ENCODE data around the gene FGR.
"Not testable (repeated sequence)": the region's sequence is repeated elsewhere in the genome, so short reads cannot be mapped to it uniquely, and the experiment has no call there.

The FGR gene

DNA sequence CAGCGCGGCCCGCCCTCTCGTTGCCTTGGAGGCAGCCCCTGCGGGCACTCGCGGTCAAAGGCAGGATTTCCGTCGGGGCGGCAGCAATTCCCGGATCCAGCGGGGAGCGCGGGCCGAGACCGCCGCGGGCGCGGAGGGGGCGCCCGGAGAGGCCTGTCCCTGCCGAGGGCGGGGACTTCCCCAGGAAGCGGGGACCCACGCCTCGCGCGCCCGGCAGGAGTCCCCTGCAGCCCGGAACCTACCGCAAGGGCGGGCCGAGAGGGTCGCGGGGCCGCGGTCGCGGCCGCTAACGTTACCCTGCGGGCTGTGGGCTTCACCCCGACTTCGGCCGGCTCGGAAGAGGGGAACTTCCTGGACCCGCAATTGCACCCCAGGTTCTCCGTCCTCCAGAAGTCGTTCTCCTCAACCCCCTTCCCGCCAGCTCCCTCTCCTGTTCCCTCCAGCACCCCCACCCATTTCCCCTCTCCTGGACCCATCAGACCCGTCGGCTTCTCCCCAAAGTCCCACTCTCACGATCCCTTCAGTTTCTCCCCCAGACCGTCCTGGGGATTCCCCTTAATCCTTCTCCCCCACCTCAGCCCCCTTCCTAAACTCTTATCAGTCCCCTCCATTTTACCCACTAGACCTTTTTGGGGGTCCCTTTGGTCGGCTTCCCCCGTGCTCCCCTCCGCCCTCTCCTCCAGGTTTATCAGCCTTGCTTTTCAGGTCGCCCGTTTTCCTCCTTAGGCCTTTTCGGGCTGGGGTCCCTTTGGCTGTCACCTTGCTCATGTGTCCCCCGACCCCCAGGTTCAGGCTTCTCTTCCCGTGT is 604 bp downstream of the FGR start:
- peak; percentile 56 to 80 for DNase-seq

DNA sequence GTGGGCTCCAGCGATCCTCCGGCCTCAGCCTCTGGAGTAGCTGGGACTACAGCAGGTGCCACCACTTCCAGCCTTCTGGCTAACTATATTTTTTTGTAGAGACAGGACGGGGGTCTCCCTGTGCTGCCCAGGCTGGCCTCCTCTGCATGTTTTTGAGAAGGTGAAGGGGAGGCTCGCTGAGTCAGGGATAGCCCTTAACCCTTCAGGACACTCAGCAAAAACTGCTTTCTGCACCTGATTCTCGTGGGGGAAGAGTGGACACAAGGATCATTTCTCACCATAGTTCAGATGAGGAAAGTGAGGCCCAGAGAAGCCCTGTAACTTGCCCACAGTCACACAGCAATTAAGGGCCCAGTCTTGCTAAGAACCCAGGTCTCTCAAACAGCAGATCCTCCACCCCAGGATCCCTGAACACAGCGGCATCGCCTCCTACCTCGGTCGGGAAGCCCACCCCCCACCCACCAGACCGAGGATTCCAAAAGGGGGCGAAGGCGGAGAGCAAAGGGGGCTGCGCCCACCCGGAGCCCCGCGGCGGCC is 1.3 kb downstream of the FGR start:
- DNase-seq = peak in 1 of 2 donors; percentile 12

DNA sequence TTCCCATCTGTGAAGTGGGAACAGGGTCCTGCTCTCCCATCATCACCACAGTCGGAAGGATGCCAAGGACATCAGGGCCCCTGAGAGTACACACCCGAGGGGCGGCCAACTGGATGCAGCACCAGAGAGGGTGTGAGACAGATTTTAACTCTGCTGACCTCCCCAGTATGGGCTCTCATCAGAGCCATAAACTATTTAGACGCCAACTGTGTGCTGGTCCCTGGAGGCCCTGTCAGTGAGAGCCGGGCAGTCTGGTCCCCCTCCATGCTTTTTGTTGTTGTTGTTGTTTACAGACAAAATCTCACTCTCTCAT is 1.7 kb downstream of the FGR start:
- peak in 1 of 2 donors; percentile 2 for DNase-seq

DNA sequence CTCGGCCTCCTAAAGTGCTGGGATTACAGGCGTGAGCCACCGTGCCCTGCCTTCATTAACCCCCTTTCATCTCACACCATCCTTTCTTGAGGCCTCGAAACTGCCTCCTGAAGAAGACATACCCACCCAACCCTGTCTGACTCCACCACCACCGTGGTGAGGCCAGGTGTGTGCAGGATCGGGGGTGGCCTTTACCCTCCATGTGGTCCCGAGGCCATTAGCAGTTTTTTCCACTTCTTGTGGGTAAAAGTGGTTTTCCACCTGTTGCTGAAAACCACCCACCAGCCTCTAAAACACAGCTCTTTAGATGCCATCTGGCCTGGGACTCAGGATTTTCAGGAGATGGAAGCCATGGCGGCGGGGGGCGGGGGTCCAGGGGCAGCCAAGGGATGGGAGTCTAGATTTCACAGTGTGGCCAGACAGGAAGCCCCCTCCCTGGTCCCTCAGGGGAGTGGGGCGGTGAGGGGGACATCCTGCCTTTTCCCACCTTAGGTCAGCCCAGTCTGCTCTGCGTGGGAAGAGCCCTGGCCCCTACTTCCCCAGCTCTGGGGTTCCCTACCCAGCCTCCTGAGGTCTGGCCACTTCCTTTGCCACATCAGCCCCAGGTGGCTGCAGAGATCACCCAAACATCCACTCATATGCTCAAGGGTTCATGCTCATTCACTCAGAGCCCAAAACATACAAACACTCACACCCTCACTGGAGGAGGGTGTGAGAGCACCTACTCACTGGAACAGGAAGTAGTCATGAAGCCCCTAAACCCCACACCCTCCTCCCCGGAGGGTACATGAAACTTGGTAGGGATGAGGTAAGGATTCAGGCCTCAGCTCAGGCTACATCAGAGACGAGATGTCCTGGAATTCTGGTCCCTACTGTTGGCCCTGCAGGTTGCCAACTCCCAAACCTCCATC is 2.3 kb downstream of the FGR start:
- peak; percentile 36 to 80 for DNase-seq

DNA sequence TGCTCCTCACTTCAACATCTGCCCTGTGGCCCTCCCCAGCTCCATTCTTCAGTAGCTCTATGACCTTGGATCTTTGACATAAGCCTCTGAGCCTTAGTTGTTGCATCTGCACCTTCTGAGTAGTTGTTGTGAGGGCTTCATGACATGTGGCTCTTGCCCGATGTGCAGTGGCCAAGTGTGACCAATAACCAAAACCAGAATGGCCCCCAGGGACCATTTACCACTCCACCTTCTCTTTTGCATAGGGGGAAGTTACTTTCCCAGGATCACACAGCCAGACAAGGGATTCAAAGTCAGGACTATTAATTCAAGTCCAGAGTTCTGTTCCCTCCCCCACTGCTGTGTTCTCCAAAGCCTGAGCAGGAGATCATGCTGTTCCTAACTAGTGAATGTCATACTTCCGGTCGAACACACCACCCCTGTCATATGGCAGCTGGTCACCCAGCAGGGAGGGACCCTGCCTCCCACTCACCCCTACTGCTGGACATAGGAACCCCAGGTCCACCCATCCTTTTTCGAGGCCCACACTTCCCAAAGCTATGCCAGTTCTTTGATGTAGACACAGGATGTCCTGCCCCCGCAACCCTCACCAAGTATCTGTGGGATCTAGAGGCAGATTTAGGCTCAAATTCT is 4.0 kb downstream of the FGR start:
- peak; percentile 90 to 98 for DNase-seq

DNA sequence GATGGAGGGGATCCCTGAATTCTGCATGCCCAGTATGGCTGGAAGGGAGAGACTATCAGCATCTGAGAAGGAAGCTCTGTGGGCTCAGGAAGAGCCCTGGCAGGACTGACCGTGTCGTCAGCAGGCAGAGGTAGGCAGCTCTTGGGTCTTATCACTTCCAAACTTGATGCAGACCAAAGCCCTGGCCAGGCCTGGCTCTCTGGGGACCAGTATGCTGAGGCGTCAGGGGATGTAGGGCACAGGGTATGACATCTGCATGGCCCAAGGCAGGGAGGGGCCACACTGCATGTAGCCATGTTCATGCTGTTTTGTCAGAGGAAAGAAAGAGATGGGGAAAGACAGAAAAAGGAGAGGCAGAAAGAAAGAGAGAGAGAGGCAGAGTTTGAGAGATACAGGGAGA is 6.3 kb downstream of the FGR start:
- no peak for DNase-seq

DNA sequence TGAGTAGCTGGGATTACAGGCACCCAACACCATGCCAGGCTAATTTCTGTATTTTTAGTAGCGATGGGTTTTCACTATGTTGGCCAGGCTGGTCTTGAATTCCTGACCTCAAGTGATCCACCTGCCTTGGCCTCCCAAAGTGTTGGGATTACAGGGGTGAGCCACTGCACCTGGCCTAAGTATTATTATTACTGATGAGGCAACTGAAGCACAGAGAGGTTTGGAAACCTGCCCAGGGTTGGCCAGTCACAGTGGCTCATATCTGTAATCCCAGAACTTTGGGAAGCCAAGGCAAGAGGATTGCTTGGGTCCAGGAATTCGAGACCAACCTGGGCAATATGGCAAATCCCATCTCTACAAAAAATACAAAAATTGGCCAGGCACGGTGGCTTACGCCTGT is 7.3 kb downstream of the FGR start:
- not testable (repeated sequence) for DNase-seq

DNA sequence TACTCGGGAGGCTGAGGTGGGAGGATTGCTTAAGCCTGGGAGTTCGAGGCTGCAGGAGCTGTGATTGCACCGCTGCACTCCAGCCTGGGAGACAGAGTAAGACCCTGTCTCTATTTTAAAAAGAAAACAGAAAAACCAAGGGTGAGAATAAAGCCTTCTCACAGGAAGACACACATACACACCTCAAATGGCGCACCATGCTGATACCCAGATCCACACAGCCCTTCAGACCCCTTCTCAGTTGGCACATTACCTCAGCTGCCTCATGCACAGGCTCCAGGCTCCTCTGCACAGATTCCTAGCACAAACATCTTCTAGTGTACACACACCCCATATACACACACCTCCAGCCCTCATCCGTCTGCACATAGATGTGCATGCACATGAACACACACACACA is 7.9 kb downstream of the FGR start:
- DNase-seq = peak in 1 of 2 donors; percentile 1

DNA sequence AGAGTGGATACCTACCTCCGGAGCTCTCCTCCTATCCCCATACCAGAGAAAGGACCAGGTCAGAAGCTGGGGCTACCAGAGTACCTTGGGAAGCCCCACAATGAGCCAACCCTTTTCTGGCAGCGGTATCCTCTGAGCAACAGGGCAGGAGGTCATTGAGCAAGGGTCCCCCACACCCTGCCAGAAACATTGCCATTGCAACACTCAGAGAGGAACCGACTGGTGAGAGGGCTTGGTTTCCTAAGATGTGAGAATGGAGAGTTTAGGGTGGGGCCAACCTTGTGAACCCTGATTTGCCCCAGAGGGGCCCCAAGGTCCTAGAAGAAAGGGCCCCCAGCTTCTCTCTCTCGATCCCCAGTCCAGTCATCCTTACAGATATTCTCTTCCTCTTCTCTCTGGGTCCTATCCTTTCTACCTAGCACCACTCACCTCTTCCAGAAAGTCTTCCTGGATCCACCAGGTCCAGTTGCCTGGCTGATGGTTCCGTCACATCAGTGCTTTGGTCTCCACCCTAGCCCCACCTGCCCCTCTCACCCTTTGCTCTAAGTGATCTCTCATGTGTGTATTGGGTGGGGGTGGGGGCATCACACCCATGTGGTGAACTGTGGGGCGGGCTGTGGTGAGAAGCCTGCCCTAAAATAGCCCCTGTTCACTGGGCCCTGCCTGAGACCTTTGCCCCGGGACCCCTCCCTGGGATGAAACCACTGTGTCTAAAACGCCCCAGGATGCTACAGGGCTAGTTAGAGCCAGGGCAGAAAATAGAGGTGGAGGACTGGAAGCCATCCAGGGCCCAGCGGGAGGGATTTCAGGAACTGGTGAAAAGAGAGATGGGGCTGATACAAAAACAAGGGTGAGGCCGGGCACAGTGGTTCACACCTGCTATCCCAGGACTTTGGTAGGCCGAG is 8.7 kb downstream of the FGR start:
- peak; percentile 97 to 98 for DNase-seq

DNA sequence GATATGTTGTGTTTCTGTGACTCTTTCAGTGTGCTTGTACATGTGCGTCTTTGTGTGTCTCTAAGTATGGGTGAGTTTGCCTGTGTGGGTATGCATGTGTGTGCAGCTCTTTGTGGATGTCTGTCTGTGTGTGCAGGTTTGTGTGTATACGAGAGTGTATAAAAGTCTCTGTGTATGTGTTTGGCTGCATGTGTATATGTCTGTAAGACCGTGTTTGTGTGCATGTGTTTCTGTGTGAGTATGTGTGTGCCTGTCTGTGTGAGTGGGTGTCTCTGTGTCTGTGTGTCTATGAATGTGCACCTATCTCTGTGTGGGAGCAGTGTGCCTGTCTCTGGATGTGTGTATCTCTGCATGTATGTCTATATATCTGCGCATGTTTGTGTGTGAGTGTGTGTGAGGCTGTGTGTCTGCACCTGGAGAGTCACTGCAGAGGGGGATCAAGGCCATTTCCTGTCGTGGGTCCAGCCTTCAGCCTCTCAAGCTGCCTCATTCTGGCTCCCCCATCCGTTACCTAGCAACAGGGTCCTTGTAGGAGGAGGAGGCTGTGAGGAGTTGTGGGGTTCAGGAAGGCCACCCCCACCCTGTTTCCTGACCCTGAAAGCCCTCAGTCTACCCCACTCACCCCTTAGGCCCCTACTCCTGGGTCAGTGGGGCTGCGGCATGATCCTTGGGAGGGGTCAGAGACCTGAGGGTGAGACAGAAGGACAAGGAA is 10.4 kb downstream of the FGR start:
- DNase-seq = peak in 1 of 2 donors; percentile 2

DNA sequence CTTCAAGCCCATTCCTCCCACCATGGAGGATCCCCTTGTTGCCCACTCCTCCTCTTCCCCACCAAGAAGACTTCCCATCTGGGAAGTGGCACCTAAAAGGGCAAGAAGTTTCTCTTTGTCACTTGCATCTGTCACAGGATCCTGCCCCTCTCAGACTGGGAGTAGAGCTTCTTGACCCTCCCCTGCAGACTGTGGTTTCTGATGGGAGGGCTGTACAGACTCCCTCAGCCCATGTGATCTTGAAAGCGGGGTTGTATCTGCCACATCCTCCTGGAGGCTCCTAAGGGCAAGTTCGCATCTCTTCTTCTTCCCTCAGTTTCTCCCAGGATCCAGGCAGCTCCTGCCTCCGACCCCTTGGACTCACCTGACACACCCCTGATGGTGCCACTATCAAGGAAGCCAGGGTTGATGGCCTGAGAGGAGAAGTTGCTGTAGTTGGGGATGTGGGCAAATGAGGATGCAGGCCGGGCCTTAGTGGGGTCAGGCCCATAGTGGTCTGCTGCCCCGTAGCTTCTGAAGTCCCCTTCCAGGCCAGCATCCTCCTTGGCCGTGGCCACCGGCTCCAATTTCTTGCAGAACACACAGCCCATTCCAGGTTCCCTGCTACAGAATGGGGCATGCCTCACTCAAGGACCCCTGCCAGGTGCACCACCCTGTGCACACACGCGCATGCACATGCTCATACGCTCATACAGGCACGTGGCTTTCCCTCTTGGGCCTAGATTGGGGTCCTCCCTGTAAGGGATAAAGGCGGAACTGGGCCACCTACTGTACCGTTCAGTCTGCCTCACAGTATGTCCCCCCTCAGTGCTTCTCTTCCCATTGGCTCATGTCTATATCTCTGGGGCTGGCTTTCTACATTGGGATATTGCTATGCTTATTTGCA is 11.4 kb downstream of the FGR start:
- DNase-seq = peak; percentile 30 to 64

DNA sequence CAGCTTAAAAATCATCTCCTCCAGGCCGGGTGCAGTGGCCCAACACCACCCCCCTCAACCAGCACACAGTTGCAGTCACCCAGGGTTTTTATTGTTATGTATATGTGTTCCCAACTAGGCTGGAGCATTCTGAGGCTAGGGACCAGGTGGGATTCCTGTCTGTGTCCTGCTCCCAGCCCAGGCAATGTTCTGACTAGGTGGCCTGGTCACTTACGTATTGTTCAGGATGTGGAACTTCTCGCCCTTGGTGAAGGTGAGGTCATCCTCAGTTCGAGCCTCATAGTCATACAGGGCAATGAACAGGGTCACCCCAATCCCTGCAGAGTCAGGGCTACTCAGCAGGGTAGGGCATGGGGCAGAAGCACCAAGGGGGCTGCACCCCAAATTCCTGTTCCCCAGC is 12.2 kb downstream of the FGR start:
- peak; percentile 33 to 69 for DNase-seq

DNA sequence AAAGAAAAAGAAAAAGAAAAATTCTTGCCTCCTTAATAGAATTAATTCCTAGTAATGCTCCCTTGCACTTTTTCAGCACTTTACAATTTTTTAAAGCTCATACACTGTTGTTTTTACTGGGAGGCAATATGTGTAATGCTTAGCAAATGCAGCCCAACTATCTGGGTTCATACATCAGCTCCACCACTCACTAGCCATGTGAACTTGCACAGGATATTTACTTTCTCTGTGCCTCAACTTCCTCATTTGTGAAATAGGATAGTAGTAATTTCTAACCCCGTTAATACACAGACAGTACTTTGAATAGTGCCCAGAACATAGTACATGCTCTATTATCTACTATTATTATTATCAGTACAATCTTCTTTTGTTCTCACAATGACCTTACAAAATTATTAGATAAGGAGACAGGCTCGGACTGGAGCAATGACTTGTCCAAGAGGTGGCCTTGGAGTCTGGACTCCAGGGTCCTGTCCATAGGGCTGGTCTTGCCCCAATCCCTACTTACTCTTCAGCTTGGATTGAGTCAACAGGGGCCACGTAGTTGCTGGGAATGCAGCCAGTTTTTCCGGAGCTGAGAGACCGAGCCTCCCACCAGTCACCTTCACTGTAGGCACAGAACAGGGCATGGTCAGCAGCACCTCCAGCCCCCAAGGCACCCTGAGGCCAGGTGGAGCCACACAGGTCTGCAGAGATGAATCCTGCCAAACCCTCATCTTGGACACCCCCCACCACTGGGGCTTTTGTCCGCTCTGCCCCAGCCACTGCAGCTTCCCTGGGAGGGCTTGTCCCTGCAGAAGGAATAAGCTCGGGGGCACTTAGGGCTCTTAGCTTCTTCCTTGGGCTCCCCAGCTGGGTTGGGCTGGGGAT is 13.7 kb downstream of the FGR start:
- DNase-seq = peak; percentile 73 to 76

DNA sequence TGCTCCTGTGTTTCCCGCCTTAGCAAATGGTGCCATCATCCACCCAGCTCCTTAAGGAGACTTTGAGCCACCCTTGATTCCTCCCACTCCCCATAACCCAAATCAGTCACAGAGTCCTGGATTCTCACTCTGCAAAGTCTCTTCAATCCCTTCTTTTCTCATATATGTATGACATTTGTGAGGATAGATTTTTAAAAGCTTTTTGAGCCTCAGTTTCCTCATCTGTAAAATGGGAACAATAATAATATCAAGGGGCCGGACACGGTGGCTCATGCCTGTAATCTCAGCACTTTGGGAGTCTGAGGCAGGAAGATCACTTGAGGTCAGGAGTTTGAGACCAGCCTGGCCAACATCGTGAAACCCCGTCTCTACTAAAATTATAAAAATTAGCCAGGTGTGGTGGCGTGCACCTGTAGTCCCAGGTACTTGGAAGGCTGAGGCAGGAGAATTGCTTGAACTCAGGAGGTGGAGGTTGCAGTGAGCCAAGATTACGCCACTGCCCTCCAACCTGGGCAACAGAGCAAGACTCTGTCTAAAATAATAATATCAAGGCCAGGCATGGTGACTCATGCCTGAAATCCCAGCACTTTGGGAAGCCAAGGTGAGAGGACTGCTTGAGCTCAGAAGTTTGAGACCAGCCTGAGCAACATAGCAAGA is 15.1 kb downstream of the FGR start:
- DNase-seq = not testable (repeated sequence)

DNA sequence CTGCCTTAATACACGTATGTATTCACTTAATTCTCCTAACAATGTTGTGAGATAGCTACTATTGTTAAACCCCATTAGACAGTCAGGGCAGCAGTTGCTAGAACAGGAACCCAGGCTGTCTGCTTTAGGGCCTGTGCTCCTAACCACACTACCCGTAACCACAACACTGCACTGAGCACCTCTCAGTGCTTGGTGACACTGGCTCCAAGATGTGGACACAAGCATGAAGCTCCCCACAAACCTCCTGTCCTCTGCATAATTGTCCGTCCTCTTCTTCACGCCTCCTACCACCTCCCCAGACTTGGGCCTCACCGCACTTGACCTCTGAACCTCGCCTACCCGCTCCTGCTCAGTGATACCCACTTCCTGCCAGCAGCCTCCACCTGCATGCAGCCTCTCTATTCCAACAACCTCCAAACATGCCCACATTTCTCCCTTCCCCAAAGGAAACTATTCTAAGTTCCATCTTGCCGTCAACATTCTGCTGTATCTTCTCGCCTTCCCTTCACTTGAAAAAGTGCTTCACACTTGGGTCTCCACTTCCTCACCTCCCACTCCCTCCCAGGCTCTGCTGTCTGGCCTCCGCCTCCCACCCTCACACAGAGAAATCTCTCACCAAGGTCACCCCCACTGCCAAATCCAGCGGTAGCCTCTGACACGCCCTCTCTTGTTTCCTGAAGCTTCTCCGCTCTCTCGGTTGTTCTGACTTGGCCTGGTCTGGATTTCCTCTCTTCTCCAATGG is 16.5 kb downstream of the FGR start:
- peak; percentile 63 to 88 for DNase-seq

DNA sequence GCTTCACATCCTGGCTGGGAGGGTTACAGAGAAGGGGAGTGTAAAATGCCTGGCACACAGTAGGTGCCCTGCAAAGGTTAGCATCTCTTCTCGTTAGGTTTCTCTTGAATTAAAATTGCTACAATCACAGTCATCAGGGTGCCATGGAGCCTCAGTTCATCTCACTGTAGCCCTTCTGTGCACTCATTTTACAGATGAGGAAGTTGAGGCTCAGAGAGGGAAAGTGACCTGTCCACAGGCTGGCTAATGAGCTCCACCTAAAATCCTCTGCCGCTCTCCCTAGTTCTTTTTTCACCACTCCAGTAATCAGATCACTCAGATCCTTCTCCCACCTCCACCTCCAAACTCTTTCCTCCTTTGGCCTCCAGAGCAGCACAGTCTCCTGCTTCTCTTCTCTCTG is 17.6 kb downstream of the FGR start:
- no peak for DNase-seq

DNA sequence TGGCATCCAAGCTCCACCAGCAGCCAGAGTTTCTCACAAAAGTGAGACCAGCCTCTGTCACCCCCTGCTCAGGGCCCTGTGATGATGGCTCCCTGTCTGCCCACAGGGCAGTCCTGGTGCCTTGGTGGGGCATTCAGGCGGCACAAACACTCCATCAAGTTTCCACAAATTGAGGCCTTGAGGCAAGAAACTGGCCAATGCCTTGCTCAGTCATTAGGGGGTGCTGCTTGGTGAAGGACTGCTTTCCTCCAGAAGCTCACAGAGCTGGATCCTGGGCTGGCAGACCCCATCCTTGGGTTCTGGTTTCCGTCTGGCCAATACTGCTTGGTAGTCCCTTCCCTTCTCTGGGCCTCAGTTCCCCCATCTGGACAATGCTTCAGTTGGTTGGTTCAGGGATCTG is 18.5 kb downstream of the FGR start:
- peak in 1 of 2 donors; percentile 2 for DNase-seq

Measured in inflammatory macrophage (primary cell).